Activated gamma-delta T cell treated with Interleukin-2 at 50 U/mL for 16 hours (primary cell): ENCODE results near the gene IP6K2.
"Not testable (repeated sequence)": the region's sequence is repeated elsewhere in the genome, so short reads cannot be mapped to it uniquely, and the experiment has no call there.

Experiments used
- DNase-seq: peaks from one replicate; pipeline ENCODE4 v3.0.0-alpha.2; 2020

Gene IP6K2

GRCh38 chr3:48725185-48725855 is 8.3 kb upstream of the IP6K2 start:
- DNase-seq: not testable (repeated sequence)

- DNase-seq: no peak
These were observed 6.7 kb upstream of the IP6K2 start for GRCh38 chr3:48723725-48724124.

GRCh38 chr3:48723293-48723692 is 6.3 kb upstream of the IP6K2 start:
- DNase-seq: not testable (repeated sequence)

GRCh38 chr3:48716508-48716981 is 476 bp downstream of the IP6K2 start:
- peak; percentile 7 for DNase-seq

- no peak for DNase-seq
These were observed 1.7 kb downstream of the IP6K2 start for GRCh38 chr3:48715174-48715800.

- no peak for DNase-seq
These were observed 5.3 kb downstream of the IP6K2 start for GRCh38 chr3:48711727-48712126.

GRCh38 chr3:48709051-48709461 is 8.0 kb downstream of the IP6K2 start:
- no peak for DNase-seq

- DNase-seq: no peak
These were observed 8.5 kb downstream of the IP6K2 start for GRCh38 chr3:48708481-48708889.

- DNase-seq: no peak
These were observed 9.9 kb downstream of the IP6K2 start for GRCh38 chr3:48707157-48707556.

GRCh38 chr3:48702320-48702920 is 14.6 kb downstream of the IP6K2 start:
- no peak for DNase-seq

- no peak for DNase-seq
These were observed 16.2 kb downstream of the IP6K2 start for GRCh38 chr3:48700731-48701405.

- DNase-seq: no peak
These were observed 18.1 kb downstream of the IP6K2 start for GRCh38 chr3:48698891-48699290.

GRCh38 chr3:48697952-48698351 is 19.1 kb downstream of the IP6K2 start:
- no peak for DNase-seq

- DNase-seq: no peak
These were observed 20.4 kb downstream of the IP6K2 start for GRCh38 chr3:48696601-48697000.

GRCh38 chr3:48696156-48696555 is 20.9 kb downstream of the IP6K2 start:
- no peak for DNase-seq

- DNase-seq: no peak
These were observed 21.6 kb downstream of the IP6K2 start for GRCh38 chr3:48695393-48695753.

- DNase-seq: no peak
These were observed 22.2 kb downstream of the IP6K2 start for GRCh38 chr3:48694610-48695392.

GRCh38 chr3:48693826-48694225 is 23.2 kb downstream of the IP6K2 start:
- DNase-seq: no peak

- DNase-seq: no peak
These were observed 24.5 kb downstream of the IP6K2 start for GRCh38 chr3:48692551-48692950.

- DNase-seq: no peak
These were observed 26.1 kb downstream of the IP6K2 start for GRCh38 chr3:48690846-48691458.

- DNase-seq: no peak
These were observed 27.6 kb downstream of the IP6K2 start for GRCh38 chr3:48689384-48689783.

- DNase-seq: no peak
These were observed 28.3 kb downstream of the IP6K2 start for GRCh38 chr3:48688737-48689075.
